Suprapubic skin (tissue), 4 donors: ENCODE data around the gene ZSCAN18. TPM values are rescaled to one million over a fixed set of nuclear protein-coding genes. Genes with fewer than 3 reads are reported as not detected.

Experiments
- DNase-seq, 2 donors: peaks; one replicate each; pipeline ENCODE4 v3.0.0-alpha.2; 2019; ENCODE audit warnings: low spot score in 2 of 2
- H3K27ac ChIP-seq: fragments of 200-600 bp; sonication (generic); one replicate; pipeline ENCODE4 v1.5.1; 2019
- H3K27me3 ChIP-seq: fragments of 200-600 bp; sonication (generic); one replicate; pipeline ENCODE4 v1.5.1; 2019
- H3K36me3 ChIP-seq: fragments of 200-600 bp; sonication (generic); one replicate; pipeline ENCODE4 v1.5.1; 2019
- H3K4me1 ChIP-seq: fragments of 200-600 bp; sonication (generic); one replicate; pipeline ENCODE4 v1.5.1; 2019
- H3K4me3 ChIP-seq: fragments of 200-600 bp; sonication (generic); one replicate; pipeline ENCODE4 v1.5.1; 2019; ENCODE audit warnings: mild to moderate bottlenecking
- H3K9me3 ChIP-seq: fragments of 200-600 bp; sonication (generic); one replicate; pipeline ENCODE4 v1.5.1; 2019
- CTCF ChIP-seq, 2 donors: fragments of 200-600 bp in 1 of 2; fragments of 450-650 bp in 1 of 2; sonication (generic) in 1 of 2; IDR thresholded peaks; one replicate each; pipeline ENCODE4 v1.5.1; 2016 to 2019; ENCODE audit warnings: antibody characterized with exemption in 2 of 2, mild to moderate bottlenecking in 1 of 2, moderate library complexity in 1 of 2
- EP300 ChIP-seq: sonication (generic); formaldehyde crosslinking; IDR thresholded peaks from one replicate; pipeline ENCODE4 v1.6.1; 2017; ENCODE audit warnings: antibody characterized with exemption
- POLR2A ChIP-seq, 2 donors: fragments of 450-650 bp; IDR thresholded peaks; one replicate each; pipeline ENCODE4 v1.6.1; 2017; ENCODE audit warnings: antibody characterized with exemption in 2 of 2, mild to moderate bottlenecking in 2 of 2, moderate library complexity in 2 of 2
- POLR2AphosphoS5 ChIP-seq, 3 donors: sonication (generic); formaldehyde crosslinking; IDR thresholded peaks; one replicate each; pipeline ENCODE4 v1.6.1; 2017; ENCODE audit warnings: antibody characterized with exemption in 3 of 3
- WGBS: methylation state at CpG from one replicate; pipeline ENCODE4 v1.1.5; 2018; 5-methylcytosine and 5-hydroxymethylcytosine counted together
- total RNA-seq, 4 donors: library from RNA; depleted of rRNA; stranded (reverse); fragments of >200 nt; gene quantifications; one replicate each; pipeline ENCODE4 v1.1.0, GENCODE V29; 2016

ZSCAN18 gene
- total RNA-seq, 4 donors from 2014 or later = 33.0 to 52.8 (median 48.9) TPM

GRCh38 chr19:58034477-58034793 lies 63.6 kb downstream of the ZSCAN18 start:
- H3K36me3 ChIP-seq = no peaks in the 10 kb centered on the region
- no peak for TF ChIP-seq EP300
- no peak for TF ChIP-seq POLR2A (IDR thresholded peaks at IDR 0.05)
- TF ChIP-seq POLR2AphosphoS5 (IDR thresholded peaks at IDR 0.05) = no peak
- no peak for TF ChIP-seq CTCF (IDR thresholded peaks at IDR 0.05)
- peak overlapping the region; percentile 54 for H3K4me3 ChIP-seq
- H3K9me3 ChIP-seq = peaks cover 11% of the 10 kb centered on the region
- no peak for DNase-seq
- H3K27me3 ChIP-seq = peaks cover 32% of the 10 kb centered on the region
- 9% methylated on average over 20 of the region's 20 CpGs for WGBS
- H3K27ac ChIP-seq = no peak overlapping the region
- peaks cover 5% of the 10 kb centered on the region for H3K4me1 ChIP-seq

Other genes starting within 250 kb of the ZSCAN18 start
- gene ZNF587, start 248.4 kb downstream of the ZSCAN18 start, total RNA-seq = 10 to 100 TPM; 16.4 to 43.2 (median 20.0) TPM
- gene ZNF814, start 209.2 kb downstream of the ZSCAN18 start, total RNA-seq = 10 to 100 TPM in 3 of 4 donors, 1 to 10 TPM in 1; 9.1 to 36.6 (median 18.3) TPM
- 10 to 100 TPM in 2 of 4 donors, 1 to 10 TPM in 2; 8.0 to 18.5 (median 10.8) TPM for gene ZNF417, start 181.6 kb downstream of the ZSCAN18 start, total RNA-seq
- 10 to 100 TPM in 1 of 4 donors, 1 to 10 TPM in 3; 1.2 to 33.4 (median 4.5) TPM for gene ZNF418, start 162.8 kb downstream of the ZSCAN18 start, total RNA-seq
- 10 to 100 TPM; 10.5 to 15.4 (median 12.7) TPM for gene ZNF256, start 150.5 kb downstream of the ZSCAN18 start, total RNA-seq
- 1 to 10 TPM in 1 of 4 donors, under 1 TPM in 2, not detected in 1; 0.62 to 1.0 (median 0.83) TPM for gene C19orf18, start 123.7 kb downstream of the ZSCAN18 start, total RNA-seq
- 10 to 100 TPM in 3 of 4 donors, 1 to 10 TPM in 1; 4.0 to 21.9 (median 14.3) TPM for gene ZNF606, start 95.4 kb downstream of the ZSCAN18 start, total RNA-seq
- not detected for gene ZSCAN1, start 64.2 kb downstream of the ZSCAN18 start, total RNA-seq
- 10 to 100 TPM in 2 of 4 donors, 1 to 10 TPM in 2; 4.6 to 12.4 (median 7.7) TPM for gene ZNF135, start 38.9 kb downstream of the ZSCAN18 start, total RNA-seq
- 10 to 100 TPM in 1 of 4 donors, 1 to 10 TPM in 3; 6.5 to 11.6 (median 9.9) TPM for gene ZNF329, start 52.6 kb upstream of the ZSCAN18 start, total RNA-seq
- 10 to 100 TPM; 26.8 to 70.2 (median 36.5) TPM for gene ZNF274, start 84.8 kb upstream of the ZSCAN18 start, total RNA-seq
- gene ZNF544, start 130.7 kb upstream of the ZSCAN18 start, total RNA-seq = 10 to 100 TPM; 44.4 to 55.4 (median 48.9) TPM
- 10 to 100 TPM in 1 of 4 donors, 1 to 10 TPM in 3; 8.3 to 15.6 (median 8.7) TPM for gene ZNF8, start 180.7 kb upstream of the ZSCAN18 start, total RNA-seq
- 10 to 100 TPM; 36.9 to 70.3 (median 42.1) TPM for gene ERVK3-1, start 207.1 kb upstream of the ZSCAN18 start, total RNA-seq
- 1 to 10 TPM; 4.3 to 7.6 (median 5.6) TPM for gene ZSCAN22, start 228.8 kb upstream of the ZSCAN18 start, total RNA-seq